HG03432 (cell line): ENCODE data around the gene HLA-DOA.

Experiments used
- ATAC-seq: cut with Tn5 transposase; IDR thresholded peaks from one replicate; pipeline ENCODE4 v1.9.1; 2021; ENCODE audit warnings: mild to moderate bottlenecking, moderate library complexity; ENCODE audit not compliant: unreplicated experiment

Gene HLA-DOA

GRCh38 chr6:33017694-33018353 lies 8.4 kb upstream of the HLA-DOA start:
- no peak for ATAC-seq

GRCh38 chr6:33017018-33017417 lies 7.6 kb upstream of the HLA-DOA start:
- ATAC-seq: no peak

- ATAC-seq: no peak
Measured at GRCh38 chr6:33015798-33016197, 6.4 kb upstream of the HLA-DOA start.

GRCh38 chr6:33014841-33015634 lies 5.6 kb upstream of the HLA-DOA start:
- no peak for ATAC-seq

- ATAC-seq: no peak
Measured at GRCh38 chr6:33013608-33014007, 4.2 kb upstream of the HLA-DOA start.

GRCh38 chr6:33010356-33010755 lies 965 bp upstream of the HLA-DOA start:
- no peak for ATAC-seq

- no peak for ATAC-seq
Measured at GRCh38 chr6:33007831-33008400, 1.5 kb downstream of the HLA-DOA start.

- no peak for ATAC-seq
Measured at GRCh38 chr6:33004940-33005339, 4.5 kb downstream of the HLA-DOA start.

GRCh38 chr6:33001685-33002084 lies 7.7 kb downstream of the HLA-DOA start:
- ATAC-seq: no peak

GRCh38 chr6:33000055-33000454 lies 9.3 kb downstream of the HLA-DOA start:
- ATAC-seq: no peak

GRCh38 chr6:32995448-32995847 lies 13.9 kb downstream of the HLA-DOA start:
- no peak for ATAC-seq

GRCh38 chr6:32993363-32993973 lies 15.9 kb downstream of the HLA-DOA start:
- no peak for ATAC-seq

GRCh38 chr6:32991972-32992371 lies 17.4 kb downstream of the HLA-DOA start:
- no peak for ATAC-seq

- ATAC-seq: no peak
Measured at GRCh38 chr6:32989368-32989767, 20.0 kb downstream of the HLA-DOA start.

- ATAC-seq: peak; percentile 49
Measured at GRCh38 chr6:32984622-32985389, 24.6 kb downstream of the HLA-DOA start.

- no peak for ATAC-seq
Measured at GRCh38 chr6:32983964-32984621, 25.3 kb downstream of the HLA-DOA start.

GRCh38 chr6:32983493-32983848 lies 25.9 kb downstream of the HLA-DOA start:
- no peak for ATAC-seq

GRCh38 chr6:32982702-32983492 lies 26.5 kb downstream of the HLA-DOA start:
- ATAC-seq: no peak

- ATAC-seq: no peak
Measured at GRCh38 chr6:32982084-32982701, 27.2 kb downstream of the HLA-DOA start.
